LNCAP (cell line): ENCODE data around the gene FIS1.

ENCODE experiments used
- TF ChIP-seq, protein P1 (sequence below): fragments of 450-650 bp; IDR thresholded peaks from 2 replicates; pipeline ENCODE4 v1.5.1; 2017; ENCODE audit warnings: mild to moderate bottlenecking

FIS1 gene

DNA sequence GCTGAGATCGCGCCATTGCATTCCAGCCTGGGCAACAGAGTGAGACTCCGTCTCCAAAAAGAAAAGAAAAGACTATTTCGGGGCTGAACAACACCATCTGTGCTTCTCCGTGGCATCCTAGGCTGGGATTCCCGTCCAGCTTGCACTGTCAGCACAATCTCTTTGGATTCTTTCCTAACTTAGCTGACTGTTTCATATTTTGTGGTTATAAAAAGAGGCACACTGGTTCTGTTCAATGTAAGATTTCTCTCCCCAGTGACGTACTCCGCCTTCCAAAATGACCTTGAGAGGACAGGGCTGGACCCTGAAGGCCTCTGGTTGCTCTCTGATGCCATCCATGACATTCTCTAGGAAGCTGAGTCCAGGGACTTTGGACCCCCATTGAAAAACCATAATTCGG is 18.2 kb downstream of the FIS1 start:
- TF ChIP-seq, protein P1, sequence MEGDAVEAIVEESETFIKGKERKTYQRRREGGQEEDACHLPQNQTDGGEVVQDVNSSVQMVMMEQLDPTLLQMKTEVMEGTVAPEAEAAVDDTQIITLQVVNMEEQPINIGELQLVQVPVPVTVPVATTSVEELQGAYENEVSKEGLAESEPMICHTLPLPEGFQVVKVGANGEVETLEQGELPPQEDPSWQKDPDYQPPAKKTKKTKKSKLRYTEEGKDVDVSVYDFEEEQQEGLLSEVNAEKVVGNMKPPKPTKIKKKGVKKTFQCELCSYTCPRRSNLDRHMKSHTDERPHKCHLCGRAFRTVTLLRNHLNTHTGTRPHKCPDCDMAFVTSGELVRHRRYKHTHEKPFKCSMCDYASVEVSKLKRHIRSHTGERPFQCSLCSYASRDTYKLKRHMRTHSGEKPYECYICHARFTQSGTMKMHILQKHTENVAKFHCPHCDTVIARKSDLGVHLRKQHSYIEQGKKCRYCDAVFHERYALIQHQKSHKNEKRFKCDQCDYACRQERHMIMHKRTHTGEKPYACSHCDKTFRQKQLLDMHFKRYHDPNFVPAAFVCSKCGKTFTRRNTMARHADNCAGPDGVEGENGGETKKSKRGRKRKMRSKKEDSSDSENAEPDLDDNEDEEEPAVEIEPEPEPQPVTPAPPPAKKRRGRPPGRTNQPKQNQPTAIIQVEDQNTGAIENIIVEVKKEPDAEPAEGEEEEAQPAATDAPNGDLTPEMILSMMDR, result no peak

DNA sequence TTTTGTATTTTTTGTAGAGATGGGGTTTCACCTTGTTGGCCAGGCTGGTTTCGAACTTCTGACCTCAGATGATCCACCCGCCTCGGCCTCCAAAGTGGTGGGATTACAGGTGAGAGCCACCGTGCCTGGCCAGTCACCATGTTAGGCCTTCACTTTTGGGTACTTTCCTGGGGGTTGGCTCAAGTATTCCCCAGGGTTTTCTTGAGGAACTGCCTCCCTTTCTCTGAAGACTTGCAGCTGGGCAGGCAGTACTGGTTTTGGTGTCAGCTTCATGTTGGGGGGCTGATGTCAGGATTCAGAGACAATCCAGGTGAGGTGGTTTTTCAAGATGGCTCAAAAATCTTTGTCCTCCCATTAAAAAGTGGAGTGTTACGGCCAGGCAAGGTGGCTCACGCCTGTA is 19.2 kb downstream of the FIS1 start:
- TF ChIP-seq, protein P1, result no peak

DNA sequence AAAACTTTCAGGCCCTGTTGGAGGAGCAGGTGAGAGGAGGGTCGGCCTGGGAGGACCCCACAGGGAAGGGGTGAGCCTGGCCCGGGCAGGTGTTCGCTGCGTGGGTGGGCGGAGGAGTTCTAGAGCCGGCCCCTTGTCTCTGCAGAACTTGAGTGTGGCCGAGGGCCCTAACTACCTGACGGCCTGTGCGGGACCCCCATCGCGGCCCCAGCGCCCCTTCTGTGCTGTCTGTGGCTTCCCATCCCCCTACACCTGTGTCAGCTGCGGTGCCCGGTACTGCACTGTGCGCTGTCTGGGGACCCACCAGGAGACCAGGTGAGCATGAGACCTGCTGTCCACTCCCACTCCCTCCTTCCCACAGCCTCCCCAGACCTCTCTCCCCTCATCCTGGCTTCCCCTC is 21.4 kb downstream of the FIS1 start:
- TF ChIP-seq, protein P1, result no peak

DNA sequence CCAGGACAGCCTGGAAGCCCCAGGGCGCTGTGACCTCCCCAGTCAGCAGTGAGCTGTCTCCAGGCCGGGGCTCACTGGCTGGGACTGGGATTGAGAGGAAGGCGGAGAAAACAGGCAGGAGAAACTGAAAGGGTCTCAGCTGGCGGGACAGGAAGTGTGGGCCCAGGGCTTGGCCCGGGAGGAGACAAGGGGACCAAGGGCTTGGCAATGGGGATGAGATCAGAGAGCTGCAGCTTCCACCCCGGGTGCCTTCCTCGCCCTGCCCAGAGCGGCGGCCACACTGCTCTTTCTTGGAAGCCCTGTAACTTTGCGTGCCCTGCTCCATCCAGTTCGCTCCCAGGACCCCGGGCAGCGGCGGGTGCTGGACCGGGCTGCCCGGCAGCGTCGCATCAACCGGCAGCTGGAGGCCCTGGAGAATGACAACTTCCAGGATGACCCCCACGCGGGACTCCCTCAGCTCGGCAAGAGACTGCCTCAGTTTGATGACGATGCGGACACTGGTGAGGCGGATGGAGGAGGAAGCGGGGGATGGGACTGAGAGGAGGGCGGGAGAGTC is 22.5 kb downstream of the FIS1 start:
- TF ChIP-seq, protein P1, result no peak

DNA sequence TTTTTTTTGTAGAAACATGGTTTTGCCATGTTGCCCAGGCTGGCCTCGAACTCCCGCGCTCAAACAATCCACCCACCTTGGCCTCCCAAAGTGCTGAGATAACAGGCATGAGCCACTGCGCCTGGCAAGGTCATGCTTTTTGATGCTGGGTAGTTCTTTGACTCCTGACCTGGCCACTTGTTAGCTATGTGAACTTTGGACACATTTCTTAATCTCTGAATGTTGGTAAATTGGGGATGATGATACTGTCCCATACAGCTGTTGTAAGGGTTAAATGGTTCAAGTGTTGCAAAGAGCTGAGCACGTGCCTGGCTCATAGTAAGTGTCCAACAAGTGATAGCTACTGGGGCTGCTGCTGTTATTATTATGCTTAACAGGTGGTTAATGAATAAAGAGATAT is 24.6 kb downstream of the FIS1 start:
- TF ChIP-seq, protein P1, result no peak

DNA sequence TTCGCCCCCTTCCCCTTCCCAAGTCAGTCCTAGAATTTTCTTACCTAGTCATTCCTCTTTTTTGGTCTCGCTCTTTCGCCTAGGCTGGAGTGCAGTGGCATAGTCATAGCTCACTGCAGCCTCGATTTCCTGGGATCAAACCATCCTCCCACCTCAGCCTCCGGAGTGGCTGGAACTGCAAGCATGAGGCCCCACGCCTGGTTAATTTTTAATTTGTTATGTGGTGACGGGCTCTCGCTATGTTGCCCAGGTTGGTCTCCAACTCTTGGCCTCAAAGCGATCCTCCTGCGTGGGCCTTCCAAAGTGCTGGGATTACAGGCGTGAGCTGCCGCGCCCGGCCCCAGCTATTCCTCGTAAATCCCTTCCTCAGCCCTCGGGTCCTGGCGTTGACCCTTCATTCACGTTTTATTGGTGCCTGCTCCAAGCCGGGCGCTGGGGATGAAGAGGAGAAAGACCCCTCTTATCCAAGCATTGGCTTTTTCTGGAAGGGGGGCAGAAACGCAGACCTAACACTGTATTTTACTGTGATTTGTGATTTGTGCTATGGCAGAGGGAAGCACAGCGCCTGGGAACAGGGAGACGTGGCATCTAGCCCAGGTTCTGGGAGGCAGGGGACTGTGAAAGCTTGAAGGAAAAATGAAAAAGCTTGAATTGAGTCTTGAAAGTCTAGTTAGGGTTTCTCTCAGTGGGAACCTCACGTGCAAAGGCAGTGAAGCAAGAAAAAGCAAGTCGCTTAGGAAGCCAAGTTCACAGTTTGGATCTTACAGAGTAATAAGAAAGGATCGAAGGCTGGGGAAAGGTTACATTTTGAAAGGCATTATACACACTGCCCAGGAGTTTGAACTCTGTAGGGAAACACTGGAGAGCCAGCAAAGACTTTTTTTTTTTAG is 26.4 kb downstream of the FIS1 start:
- TF ChIP-seq, protein P1, result no peak

DNA sequence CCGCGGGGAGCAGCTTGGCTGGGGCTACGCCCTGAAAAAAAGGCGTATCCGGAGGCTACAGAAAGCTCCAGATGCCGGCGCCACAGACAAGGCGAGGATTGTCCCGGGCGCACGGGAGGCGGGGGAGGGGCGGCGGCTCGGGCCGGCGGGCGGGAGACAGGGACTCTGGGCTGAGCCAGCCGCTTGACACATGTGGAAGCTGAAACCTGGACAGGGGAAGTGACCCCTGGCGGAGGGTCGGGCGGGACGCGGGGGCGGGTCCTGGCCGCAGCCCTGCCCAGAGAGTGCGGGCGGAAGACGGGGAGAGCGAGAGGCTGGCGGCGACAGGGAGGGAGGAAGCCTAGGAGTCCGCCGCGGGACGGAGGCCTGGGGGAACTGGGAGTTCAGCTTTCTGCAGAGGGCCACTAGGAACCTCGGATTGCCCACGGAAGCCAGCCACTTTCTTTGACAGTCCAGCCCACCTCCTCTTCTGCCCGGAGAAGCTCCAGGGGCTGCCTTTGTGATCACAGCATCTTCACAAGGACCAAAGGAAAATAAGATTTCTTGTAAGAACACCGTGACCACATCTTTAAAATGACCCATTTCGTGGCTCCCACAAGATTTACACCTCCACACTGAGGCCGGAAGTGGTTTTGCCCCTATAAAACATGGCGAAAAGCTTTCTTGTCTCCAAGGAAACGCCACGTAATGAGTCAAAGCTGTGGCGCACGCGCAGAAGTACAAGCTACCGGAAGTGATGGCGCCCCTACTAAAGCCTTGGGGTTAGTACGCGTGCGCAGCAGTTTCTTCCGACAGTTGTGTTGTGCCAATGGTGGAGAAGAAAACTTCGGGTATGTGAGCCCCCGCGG is 27.3 kb downstream of the FIS1 start, which contains the start of the genes PLOD3 and ZNHIT1:
Gene PLOD3, minus strand, starts transcription at position 194 of the 848 bp plus-strand sequence. CDS start 307 bp downstream, outside the sequence.
Gene ZNHIT1, plus strand, starts transcription at position 778 of the 848 bp plus-strand sequence. Its CDS starts 31 bp downstream, at position 809.
- TF ChIP-seq, protein P1, result no peak
